ENCODE results near the gene TUBB1.

Gene TUBB1

GRCh38 chr20:59043698-59044097 is 24.5 kb downstream of the TUBB1 start:
- DNase-seq: no peak

DNA sequence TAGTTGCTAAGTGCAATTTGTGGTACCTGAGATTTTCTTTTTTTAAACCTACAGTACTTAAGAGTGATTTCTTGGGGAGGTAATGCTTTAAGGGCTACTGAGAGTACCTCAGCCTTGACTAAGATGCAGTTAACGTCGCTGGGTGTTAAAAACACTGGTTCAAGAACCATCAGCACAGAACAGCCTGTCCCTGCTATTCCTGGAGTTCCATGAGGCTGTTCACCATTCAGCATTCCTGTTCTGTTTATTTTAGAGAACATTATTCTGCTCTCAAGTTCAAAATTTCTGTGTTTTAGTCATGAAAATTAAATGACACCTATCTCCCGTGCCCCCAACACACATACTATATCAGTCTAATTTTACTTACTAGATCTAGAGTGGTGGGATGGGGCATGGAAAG is 25.1 kb downstream of the TUBB1 start:
- no peak for DNase-seq

- no peak for DNase-seq
Measured at GRCh38 chr20:59044796-59045195, 25.6 kb downstream of the TUBB1 start.

- DNase-seq: no peak
Measured at GRCh38 chr20:59046862-59047261, 27.6 kb downstream of the TUBB1 start.

GRCh38 chr20:59047938-59048680 is 28.9 kb downstream of the TUBB1 start:
- peak in 1 of 5 experiments; percentile 72 for DNase-seq

DNA sequence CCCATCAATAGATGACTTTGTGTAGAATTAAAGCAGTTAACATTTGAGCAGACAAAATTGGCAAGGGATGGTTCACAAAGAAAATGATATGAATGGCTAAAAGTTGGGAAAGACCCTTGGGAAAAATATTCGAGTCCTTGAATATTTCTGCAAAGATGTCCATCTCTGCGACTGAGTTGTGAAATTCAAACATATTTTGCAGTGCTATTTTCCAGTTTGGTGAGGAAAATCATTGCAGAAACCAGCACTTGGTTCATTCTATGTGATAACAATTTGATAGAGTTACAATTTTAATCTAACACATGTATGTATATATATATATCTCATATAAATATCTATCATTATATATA is 29.4 kb downstream of the TUBB1 start:
- DNase-seq: no peak

DNA sequence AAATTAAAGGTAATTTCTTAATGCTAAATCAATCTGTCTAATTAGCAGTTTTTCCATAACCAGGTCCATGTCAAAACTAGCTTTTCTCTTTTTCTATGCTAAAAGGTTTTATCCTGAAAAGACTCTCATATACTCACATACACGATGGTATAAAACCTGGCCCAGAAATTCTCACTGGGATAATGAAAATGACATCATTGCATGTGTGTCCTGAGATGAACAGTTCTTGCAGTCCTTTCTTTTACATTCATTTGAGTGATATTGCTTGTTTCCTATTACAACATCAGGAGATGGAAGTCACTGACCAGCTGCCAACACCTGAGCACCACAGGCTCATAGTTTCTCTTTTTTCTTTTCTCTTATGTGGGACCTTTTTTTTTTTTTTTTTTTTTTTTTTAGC is 31.2 kb downstream of the TUBB1 start:
- DNase-seq: no peak

DNA sequence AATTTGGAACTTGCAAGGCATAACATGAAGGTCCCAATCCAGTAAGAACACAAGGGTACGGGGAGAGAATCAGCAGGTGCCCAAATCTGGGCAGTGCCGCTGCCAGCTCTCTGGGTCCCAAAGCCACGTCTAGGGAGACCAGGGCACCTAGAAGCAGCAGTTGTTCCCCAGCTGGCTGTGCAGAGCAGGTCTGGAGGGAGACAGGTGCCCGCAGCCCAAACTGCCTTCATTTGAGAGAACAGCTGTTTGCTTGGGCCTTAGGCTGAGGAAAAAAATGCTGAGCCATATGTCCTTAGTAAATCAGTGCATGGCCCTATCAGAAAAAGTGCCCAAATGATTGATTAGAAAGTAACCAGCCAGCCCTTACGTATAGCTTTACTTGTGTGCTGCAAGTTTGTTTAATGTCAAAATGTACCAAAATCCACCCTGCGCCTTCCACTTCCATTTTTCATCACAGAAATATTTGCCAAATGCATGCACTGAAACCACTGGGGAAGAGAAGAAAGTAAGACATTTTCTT is 32.5 kb downstream of the TUBB1 start:
- no peak for DNase-seq

- peak in 1 of 5 experiments; percentile 6 for DNase-seq
Measured at GRCh38 chr20:59055302-59055701, 36.1 kb downstream of the TUBB1 start.

- DNase-seq: no peak
Measured at GRCh38 chr20:59062081-59062480, 42.9 kb downstream of the TUBB1 start.

- DNase-seq: no peak
Measured at GRCh38 chr20:59063358-59064213, 44.4 kb downstream of the TUBB1 start.

GRCh38 chr20:59064214-59064722 is 45.0 kb downstream of the TUBB1 start:
- DNase-seq: no peak

GRCh38 chr20:59068534-59068933 is 49.3 kb downstream of the TUBB1 start:
- DNase-seq: no peak

- no peak for DNase-seq
Measured at GRCh38 chr20:59069026-59069425, 49.8 kb downstream of the TUBB1 start.

- DNase-seq: no peak
Measured at GRCh38 chr20:59071216-59071615, 52.0 kb downstream of the TUBB1 start.

GRCh38 chr20:59073582-59073981 is 54.4 kb downstream of the TUBB1 start:
- DNase-seq: no peak

- peak in 1 of 5 experiments; percentile 44 for DNase-seq
Measured at GRCh38 chr20:59074456-59074855, 55.2 kb downstream of the TUBB1 start.

- DNase-seq: no peak
Measured at GRCh38 chr20:59075934-59076508, 56.8 kb downstream of the TUBB1 start.
